Brain pericyte (primary cell): ENCODE data around the gene FNDC1.
"Not testable (repeated sequence)": the region's sequence is repeated elsewhere in the genome, so short reads cannot be mapped to it uniquely, and the experiment has no call there.

ENCODE experiments used
- DNase-seq: peaks from one replicate; pipeline ENCODE4 v3.0.0-alpha.2; 2012; ENCODE audit warnings: low read depth, low spot score

FNDC1 gene

DNA sequence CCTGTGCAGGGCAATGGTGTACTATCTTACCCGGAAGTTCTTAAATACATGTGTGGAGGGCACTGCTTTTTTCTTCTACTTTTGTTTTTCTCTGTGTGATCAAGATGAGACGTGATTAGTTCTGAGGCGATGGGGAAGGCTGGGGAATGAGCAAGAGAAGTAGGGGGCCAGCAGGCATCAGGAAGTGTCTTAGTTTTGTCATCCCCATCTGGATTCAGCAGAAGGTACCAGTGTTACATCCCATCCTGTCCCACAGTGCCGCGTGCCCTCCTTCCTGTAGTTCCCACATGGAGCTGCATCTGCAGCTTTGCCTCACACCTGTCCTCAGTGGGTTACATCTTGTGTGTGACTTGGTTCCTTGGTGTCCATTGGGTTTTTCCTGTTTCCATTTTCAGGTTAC is 86.9 kb downstream of the FNDC1 start:
- no peak for DNase-seq

DNA sequence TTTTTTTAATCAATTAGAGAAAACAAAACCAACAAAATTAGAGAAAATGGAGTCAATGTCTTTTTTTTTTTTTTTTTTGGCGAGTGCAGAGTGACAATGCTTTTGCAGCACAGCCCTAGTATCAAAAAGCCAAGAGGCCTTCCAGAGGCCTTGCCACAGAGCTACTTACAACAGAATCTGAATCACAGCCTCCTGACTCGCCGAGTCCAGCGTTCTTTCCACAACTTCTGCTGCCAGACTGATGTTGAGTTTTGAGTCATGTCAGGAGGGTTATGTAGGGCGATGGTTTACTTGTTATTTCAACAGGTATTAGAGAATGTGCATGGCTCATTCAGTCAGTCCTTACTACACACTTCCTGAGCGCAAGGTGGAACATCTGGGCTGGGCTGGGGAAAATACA is 88.6 kb downstream of the FNDC1 start:
- DNase-seq: no peak

DNA sequence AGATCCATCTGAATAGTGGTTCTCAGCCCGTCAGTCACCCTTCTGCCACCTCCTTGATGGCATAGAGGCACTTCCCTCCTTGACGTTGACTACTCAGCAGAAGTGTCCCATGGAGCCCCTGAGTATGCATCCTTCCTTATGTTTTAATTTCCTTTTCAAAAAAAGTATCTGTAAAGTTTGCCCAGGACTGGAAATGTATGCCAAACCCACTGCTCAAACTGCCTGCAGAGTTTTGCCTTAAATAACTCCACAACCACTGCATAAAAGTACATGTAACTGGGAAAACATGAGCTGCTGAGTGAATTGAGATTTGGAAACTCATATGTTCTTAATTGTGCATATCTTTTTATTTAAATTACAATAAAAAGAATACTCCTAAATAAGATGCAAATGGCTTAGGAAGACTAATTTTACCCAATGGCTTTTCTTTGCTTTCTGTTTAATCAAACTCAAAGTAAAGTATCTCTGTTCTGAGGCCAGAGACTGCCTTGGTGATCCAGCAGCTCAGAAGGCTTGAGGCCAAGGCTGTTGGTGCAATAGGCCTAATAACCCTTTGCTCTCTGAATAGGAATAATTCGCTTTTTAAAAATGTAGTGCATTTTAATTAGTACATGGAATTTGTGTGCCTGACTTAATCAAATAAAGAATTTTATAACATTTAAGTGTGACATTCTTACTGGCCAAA is 90.4 kb downstream of the FNDC1 start:
- no peak for DNase-seq

DNA sequence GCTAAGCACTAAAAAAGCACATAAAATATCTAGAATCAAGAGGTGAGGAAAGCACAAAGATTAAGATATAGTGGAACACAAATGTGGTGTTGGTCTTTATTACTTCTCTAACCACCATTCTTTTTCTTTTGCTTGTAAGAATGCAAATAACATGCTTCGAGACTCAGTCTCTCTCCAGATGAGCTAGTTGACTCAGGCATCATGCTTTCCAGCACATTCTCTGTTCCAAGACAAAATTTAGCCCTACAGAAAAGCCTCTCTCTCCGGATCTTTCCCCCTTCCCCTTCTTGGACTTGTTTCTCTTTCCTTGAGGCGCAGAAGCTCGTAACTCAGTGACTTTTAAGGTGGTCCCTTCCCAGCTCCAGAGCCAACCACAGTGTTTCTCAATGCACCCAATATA is 91.0 kb downstream of the FNDC1 start:
- DNase-seq: no peak

DNA sequence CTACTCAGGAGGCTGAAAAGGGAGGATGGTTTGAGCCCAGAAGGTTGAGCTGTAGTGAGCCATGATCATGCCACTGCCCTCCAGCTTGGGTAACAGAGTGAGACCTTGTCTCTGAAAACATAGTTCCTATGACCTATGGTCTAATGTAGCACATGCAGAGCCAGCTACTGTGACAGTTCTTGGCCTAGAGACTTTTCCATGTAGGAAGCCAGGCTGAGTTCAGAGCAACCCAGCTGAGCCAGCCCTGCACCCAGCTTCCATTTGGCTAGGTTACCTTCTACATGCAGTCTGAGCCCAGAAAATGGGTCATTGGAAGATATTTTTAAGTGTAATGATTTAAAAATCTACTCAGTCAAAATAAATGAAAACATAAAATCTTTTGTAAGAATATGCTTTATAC is 92.8 kb downstream of the FNDC1 start:
- no peak for DNase-seq

DNA sequence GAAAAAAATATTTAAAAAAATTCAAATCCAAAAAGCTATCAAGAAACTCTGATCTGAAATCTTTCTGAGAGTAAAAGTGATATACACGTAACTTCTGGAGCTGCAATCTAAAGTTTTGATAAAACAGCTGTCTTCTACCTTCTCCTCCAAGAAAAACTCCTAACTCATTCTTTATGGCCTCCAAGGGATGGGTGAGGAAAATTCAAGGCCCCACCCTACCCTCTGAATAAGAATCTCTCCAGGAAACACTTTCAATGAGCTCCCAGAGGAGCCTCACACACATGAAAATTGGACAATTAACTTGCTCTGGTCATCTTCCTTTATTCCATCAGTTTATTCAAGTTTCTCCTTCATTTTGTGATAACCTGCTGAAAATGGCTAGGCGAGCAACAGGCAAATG is 93.4 kb downstream of the FNDC1 start:
- no peak for DNase-seq

DNA sequence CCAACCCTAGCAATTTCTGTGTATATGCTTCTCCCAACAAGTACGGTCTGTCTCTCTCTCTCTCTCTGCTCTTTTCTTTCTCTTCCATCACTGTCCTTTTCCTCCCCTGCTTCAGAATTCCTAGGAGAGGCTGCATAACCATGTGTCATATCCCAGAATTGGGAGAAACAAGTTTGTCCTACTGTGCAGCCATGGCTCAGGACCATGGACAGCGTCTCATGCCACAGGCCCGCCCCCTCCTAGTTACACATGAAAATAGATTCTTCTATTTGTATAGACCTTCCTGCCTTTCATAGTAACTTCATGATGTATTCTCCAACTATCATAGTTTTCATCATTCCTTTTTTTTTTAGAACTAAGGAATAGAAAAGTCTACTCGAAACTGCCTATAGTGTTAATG is 98.0 kb downstream of the FNDC1 start:
- DNase-seq: no peak

DNA sequence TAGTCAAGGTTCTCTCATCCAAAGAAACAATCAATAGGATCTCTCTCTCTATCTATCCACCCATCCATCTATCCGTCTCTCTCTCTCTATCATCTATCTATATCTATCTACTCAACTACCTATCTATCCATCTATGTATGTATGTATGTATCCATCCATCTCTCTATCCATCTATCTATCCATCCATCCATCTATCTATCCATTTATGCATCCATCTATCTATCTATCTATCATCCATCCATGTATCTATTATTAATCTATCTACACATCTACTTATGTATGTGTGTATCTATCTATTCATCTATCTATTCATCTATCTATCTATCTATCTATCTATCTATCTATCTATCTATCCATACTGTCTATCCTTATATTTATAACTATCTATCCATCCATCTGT is 99.3 kb downstream of the FNDC1 start:
- no peak for DNase-seq

DNA sequence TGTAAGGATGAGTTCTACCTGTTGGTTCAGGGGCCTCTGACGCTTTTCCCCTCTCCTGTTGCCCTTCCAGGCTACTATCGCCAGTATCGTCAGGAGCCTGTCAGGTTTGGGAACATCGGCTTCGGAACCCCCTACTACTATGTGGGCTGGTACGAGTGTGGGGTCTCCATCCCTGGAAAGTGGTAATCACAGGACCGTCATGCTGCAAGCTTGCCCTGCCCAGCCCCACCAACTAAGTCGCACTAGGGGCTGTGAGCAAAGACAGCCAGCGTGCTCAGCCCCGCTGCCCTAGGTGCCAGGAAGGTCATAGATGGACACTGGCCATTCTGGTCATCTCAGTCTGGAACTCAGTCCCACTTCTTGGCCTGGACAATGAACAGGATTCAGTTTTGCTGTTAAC is 102.1 kb downstream of the FNDC1 start:
- DNase-seq: no peak

DNA sequence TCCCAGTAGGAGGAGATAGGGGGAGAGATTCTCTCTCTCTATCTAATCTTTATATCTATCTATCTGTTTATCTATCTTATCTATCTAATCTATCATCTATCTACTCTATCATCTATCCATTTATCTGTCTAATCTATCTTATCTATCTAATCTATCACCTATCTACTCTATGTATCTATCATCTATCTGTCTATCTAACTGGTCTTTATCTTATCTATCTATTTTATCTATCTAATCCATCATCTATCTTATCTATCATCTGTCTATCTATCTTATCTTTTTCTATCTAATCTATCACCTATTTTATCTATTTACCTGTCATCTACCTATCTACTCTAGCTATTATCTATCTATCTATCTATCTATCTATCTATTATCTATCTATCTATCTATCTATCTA is 109.4 kb downstream of the FNDC1 start:
- no peak for DNase-seq

DNA sequence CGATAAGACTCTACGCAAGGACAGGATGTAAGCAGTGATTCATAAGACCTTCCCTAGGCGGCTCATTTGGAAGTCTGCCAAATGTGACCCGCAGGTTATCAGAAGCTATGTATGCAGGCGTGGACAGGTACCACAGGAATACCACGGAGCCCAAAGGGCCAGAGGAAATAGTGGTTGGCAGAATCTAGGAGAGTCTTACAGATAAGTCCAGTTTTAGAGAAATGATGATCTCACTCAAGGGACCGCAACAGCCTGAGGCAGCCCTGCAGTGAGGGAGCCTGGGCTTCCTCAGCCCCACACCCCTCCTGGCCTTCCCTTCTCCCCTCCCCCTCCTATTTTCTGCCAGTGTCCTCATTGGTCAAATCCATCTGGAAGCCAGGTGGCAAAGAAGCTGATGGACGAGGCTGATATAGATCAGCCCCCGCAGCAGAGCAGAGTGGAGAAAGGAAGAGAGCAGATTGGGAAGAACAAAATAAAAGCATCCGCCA is 110.6 kb downstream of the FNDC1 start:
- DNase-seq: no peak

DNA sequence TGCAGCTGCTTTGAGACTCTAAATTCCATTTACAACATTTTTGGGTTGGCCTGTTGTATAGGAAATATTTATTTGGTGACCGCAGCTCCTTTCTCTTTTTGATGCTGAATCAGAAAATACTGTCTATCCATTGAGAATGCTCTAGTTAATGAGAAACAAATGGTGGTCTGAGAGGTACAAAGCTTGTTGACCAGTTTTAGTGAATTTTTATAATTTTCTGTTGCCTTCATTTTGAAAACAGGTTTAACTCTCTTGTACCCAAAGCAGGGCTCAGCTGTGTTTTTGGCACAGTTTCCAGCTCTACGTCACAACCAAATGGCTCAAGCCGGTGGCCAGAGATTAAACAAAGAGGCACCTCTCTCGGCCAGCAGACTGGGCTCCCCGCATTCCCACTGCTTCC is 113.2 kb downstream of the FNDC1 start:
- DNase-seq: no peak

DNA sequence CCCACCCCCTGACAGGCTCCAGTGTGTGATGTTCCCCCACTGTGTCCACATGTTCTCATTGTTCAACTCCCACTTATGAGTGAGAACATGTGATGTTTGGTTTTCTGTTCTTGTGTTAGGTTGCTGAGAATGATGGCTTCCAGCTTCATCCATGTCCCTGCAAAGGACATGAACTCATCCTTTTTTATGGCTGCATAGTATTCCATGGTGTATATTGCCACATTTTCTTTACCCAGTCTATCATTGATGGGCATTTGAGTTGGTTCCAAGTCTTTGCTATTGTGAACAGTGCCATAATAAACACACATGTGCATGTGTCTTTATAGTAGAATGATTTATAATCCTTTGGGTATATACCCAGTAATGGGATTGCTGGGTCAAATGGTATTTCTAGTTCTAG is 115.5 kb downstream of the FNDC1 start:
- not testable (repeated sequence) for DNase-seq

DNA sequence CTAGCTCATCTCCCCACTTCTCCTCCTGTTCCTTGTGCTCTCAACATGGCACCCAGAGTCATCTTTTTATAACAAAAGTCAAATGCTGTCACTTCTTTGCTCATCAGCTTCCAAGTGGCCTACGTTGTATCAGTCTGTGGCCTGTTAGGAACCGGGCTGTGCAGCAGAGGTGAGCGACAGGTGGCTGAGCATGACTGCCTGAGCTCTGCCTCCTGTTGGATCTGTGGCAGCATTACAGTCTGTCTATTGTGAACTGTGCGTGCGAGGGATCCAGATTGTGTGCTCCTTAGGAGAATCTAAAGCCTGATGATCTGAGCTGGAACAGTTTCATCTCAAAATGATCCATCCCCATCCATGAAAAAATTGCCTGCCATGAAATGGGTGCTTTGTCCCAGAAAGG is 129.6 kb downstream of the FNDC1 start:
- DNase-seq: no peak

DNA sequence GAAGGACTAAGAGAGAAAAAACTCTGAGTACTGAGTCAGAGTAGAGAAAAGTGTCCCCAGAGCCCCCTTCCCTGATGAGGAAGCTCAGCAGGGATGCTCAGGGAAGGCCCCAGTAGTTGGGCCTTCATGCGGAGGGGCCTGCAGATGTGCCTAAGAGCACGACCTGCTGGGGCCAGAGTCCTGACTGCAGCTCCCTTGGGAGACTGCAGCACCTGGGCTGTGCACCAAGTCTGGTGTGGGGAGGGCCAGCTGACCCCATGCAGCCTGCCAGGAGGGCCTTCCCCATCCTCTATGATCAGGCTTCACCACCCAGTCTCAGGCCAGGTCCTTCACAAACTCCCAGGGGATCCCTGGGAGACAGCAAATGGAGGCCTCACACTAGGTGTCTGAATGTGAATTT is 130.4 kb downstream of the FNDC1 start:
- DNase-seq: no peak

DNA sequence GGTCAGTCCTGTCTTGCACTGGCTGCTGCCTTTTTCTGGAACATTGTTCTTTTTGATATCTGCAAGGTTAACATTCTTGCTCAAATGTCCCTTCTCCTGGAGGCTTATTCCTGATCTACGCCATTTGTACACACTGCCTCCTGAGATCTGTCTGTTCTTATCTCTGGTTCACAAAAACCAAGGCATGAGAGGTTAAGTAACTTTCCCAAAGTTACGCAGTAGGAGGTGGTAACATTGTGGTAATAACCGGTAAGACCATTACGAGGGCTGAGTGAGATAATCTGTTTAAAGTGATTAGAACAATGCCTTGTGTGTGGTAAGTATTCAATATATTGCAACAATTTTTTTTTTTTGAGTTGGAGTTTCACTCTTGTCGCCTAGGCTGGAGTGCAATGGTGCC is 132.1 kb downstream of the FNDC1 start:
- DNase-seq: no peak

DNA sequence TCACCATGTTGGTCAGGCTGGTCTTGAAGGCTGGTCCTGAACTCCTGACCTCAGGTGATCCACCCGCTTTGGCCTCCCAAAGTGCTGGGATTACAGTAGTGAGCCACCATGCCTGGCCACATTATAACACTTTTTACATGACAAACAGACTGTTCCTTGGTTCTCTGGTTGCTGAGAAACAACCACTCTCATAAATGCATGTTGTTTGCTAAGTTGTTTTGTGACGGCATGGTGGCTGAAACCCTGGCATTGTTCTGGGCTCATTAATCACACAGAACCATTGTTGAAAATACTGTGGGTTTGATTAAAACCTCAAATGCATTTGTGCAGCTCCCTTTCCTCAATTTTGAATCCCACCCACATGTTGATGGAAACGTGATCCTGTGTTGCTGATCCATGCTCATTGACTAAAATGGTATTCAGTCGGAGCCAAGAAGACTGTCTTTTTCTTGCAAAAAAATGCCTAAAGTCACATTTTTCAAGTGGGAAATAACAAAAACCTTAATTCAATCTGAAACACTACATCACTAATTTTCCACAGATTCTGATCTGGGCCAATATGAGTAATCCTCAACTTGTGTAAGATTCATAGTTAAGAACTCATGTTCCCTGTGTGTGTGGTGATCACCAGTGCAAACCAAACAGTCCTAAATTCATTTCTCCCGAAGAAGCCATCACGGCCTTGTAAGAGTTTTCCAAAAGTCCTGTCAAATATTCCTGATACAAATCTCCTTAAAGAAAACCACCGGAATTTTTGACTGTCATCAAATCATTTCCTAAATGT is 132.8 kb downstream of the FNDC1 start:
- no peak for DNase-seq

DNA sequence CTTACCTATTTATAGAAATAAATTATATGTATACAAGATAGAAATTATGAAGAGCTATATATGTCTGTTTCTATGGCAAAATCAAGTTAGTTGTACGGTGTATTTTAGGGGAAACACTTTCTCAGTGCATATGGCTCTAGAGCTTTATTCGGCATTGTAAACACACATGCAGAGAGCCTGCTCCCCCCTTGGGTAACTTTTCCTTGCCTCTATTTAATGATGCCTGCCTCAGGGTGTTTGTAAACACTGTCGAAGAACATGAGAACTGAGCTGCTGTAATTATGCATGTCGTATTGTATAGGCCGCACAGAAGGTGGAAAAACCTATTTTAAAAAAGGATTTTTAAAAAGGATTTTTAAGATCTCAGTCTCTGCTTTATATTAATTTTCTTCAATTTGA is 133.4 kb downstream of the FNDC1 start:
- no peak for DNase-seq

DNA sequence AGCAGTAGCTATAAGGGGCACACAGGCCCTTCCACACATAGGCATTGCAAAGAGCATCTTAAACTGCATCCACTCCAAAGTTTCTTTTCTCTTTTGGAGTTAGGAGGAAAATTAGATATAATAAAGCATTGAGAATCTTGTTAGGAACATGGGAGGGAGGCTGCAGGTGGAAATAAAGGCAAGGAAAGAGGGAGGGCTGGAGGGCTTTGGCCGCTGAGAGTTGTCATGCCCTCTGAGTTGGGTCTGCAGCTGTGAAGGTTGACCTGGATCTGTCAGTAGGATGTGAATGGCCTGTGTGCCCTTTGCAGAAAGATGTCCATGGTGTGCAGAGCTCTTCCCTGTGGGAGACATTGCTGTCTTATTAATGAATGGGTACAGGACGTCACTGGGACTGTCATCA is 134.0 kb downstream of the FNDC1 start:
- DNase-seq: no peak

DNA sequence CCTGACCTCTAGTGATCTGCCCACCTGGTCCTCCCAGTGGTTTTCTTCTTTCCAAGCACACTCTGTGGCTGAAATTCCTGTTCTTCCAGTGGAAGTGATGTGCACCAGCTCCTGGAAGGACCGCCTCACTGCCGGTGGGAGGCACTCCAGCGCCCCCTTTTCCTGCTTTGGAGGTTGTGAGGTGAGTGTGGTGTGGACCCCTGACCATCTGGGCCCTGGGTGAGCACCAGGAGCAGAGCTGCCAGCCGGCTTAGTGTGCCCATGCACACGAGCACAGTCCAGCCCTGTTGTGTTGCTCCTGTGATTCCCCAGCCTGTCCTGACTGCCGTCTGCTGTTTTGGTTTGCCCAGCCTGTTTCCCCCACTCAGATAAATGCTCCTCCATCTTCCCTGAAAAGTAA is 134.6 kb downstream of the FNDC1 start:
- DNase-seq: no peak

DNA sequence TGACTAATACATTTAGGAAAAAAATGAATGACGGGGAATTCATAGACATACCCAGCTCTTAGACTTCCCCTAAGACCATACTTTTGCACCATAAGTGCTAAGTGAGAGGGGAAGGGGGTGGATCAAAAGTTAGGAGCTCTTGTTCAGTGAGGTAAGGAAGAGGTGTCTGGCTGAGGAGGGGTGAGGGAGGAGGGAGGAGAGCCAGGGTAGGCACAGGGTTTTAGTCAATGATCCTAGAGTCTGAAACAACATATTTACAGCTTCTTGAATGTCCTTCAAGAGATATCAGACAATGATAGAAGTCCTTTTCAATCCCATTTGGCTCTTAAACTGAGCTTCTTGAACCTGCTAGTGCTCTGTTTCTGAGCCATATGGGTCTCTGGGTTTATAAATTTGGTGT is 135.4 kb downstream of the FNDC1 start:
- no peak for DNase-seq

DNA sequence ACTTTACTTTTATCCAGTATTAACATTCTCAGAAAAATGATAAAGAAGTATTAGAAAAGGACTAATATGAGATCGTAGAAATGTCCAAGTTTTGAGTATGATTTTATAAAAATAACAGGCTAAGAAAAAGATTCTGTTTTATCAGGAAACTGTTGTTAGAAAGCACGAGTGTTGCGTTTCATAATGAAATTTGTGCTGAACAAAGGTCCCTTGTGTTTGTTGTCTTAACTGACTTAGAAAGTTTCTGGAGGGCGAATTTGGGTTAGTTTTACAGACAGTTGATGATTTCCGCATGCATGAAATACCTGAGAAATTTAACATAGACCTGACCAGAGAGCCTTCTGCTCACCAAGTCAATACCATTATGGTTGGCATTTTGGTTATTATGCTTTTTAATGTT is 136.0 kb downstream of the FNDC1 start:
- DNase-seq: no peak

DNA sequence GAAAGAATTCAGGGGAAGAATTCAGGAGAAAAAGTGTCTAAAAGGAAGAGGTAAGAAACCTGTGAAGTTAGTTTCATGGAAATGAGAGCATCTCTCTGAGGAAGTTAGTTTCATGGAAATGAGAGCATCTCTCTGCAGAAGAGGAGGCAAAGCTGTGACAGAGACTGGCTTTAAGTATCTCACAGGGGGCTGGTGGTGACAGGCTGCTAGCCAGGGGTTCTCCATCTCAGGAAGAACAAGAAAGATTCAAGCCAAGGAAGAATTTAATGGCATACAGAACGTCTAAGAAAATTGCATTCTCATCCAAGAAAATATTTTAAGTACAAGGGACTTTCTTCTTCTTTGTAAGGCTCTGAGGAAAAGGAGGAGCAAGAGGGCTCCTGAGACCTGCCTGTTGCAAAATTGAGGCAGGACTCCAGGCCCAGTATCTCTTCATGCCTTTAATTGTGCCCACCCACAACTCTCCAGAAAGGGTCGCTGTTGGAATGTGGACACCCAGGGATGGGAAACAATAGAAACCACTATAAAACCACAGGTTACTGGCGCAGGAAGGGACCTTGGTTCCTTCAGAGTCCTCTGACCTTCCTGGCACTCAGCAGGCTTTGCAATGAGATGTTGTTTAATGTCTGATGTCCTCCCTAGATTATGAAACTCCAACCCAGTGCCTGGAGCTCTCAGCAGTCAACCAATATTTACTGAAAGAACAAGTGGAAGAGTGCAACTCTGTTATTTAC is 136.8 kb downstream of the FNDC1 start:
- no peak for DNase-seq
